ENCODE data around the gene AFG3L2. TPM values are rescaled to one million over a fixed set of nuclear protein-coding genes. Genes with fewer than 3 reads are reported as not detected.
A peak's percentile ranks its signal among the peaks of the same experiment; 100 is the strongest.

AFG3L2 gene
- total RNA-seq, 1 donor from 2014 or later, result 55.3 TPM

DNA sequence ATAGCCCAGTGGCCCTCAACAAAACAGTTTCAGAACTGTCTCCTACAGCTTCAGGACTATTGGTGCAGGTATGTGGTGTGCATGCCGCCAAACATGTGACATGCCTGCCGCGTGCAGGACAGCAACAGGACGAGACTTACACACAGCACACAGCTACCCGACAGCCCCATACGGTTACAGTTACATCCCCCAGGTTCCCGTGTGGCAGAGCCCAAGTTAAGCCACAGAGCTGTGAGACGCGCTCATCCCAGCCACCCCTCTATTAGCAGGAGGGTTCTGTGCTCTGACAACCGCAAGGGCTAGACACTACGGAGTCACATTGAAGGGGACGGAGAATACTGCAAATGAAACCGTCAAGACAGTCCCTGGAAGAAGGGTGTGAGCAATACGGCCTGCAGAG, 85.3 kb downstream of the AFG3L2 start:
- no peak for DNase-seq (ENCODE audit: low read depth, low spot score)
- TF ChIP-seq, protein P1, sequence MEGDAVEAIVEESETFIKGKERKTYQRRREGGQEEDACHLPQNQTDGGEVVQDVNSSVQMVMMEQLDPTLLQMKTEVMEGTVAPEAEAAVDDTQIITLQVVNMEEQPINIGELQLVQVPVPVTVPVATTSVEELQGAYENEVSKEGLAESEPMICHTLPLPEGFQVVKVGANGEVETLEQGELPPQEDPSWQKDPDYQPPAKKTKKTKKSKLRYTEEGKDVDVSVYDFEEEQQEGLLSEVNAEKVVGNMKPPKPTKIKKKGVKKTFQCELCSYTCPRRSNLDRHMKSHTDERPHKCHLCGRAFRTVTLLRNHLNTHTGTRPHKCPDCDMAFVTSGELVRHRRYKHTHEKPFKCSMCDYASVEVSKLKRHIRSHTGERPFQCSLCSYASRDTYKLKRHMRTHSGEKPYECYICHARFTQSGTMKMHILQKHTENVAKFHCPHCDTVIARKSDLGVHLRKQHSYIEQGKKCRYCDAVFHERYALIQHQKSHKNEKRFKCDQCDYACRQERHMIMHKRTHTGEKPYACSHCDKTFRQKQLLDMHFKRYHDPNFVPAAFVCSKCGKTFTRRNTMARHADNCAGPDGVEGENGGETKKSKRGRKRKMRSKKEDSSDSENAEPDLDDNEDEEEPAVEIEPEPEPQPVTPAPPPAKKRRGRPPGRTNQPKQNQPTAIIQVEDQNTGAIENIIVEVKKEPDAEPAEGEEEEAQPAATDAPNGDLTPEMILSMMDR (conservative IDR thresholded peaks at IDR 0.05), result no peak

DNA sequence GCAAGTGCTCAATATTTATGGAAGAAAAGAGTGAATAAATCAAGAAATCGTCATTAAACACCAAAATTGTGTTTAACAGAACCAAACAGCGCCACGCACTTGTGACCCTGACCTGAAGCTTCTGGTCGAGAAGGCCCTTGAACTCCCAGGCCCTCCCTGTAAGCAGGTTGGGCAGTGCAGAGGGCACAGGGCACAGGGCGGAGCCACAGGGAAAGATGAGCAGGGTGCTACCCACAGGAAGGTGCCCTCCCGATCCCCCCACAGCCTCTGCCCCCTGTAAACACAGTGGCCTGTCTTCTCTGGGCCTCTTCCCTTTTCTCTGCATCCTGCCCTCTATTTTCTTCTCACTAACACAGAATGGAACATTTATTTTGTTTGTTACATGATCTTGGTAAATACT, 85.9 kb downstream of the AFG3L2 start:
- Mint-ChIP-seq H3K9me3 (no peaks in the 10 kb centered on the region), H3K4me3 (peak overlapping the region; percentile 3), H3K27ac (ENCODE audit: unreplicated experiment) (no peak overlapping the region), H3K36me3 (ENCODE audit: low read depth) (no peaks in the 10 kb centered on the region), H3K27me3 (ENCODE audit: low read depth) (peaks cover 50% of the 10 kb centered on the region), H3K4me1 (peaks cover 16% of the 10 kb centered on the region)
- DNase-seq (ENCODE audit: low read depth, low spot score), result no peak
- TF ChIP-seq, protein P1 (conservative IDR thresholded peaks at IDR 0.05), result no peak

More for the DNA sequence above, 85.3 kb downstream of the AFG3L2 start:
- Mint-ChIP-seq H3K4me3 (no peak overlapping the region), H3K9me3 (no peaks in the 10 kb centered on the region), H3K27ac (ENCODE audit: unreplicated experiment) (no peak overlapping the region), H3K36me3 (ENCODE audit: low read depth) (no peaks in the 10 kb centered on the region), H3K27me3 (ENCODE audit: low read depth) (peaks cover 45% of the 10 kb centered on the region), H3K4me1 (peaks cover 16% of the 10 kb centered on the region)

DNA sequence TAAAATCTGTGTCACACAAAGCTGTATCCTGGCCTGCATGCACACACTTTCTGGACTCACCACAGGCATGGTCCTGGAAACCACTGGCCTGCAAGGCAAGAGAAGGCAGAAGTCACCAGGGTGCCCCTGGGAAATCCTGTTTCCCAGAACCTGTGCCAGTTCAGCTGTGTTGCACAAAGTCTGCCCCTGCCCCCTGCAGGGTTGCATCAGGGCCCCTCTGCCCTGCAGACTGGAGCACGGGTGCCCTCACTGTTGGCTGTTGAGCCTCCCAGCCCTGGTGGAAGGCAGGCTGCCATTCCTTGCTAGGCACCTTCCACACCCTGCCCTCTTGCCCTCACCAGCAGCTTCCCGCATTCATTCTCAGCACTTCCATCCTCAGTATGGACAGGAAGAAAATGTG, 86.9 kb downstream of the AFG3L2 start:
- TF ChIP-seq, protein P1 (conservative IDR thresholded peaks at IDR 0.05), result no peak
- no peak overlapping the region for H3K4me3 Mint-ChIP-seq
- no peaks in the 10 kb centered on the region for H3K9me3 Mint-ChIP-seq
- DNase-seq (ENCODE audit: low read depth, low spot score), result no peak
- no peaks in the 10 kb centered on the region for H3K36me3 Mint-ChIP-seq (ENCODE audit: low read depth)
- peaks cover 59% of the 10 kb centered on the region for H3K27me3 Mint-ChIP-seq (ENCODE audit: low read depth)
- peaks cover 16% of the 10 kb centered on the region for H3K4me1 Mint-ChIP-seq
- H3K27ac Mint-ChIP-seq (ENCODE audit: unreplicated experiment), result no peak overlapping the region

DNA sequence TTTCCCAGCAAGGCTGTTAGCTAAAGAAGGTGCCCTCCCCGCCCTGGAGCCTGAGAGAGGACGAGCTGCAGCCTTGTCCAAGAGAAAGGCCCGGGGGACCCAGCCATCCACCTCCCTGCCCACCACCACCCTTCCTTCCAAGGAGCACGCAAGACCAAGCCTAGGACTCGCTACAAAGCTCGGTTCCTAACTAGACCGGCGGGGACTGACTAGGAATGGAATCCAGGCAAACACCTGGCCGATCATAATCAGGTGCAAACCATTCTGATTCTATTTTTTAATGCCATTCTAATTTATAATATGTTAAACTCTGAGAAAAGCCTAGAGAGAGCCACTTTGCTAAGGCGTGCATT, 88.6 kb downstream of the AFG3L2 start:
- Mint-ChIP-seq H3K27ac (ENCODE audit: unreplicated experiment) (no peak overlapping the region), H3K4me3 (peak overlapping the region; percentile 86), H3K27me3 (ENCODE audit: low read depth) (peaks cover 71% of the 10 kb centered on the region), H3K9me3 (no peaks in the 10 kb centered on the region), H3K36me3 (ENCODE audit: low read depth) (no peaks in the 10 kb centered on the region), H3K4me1 (peaks cover 16% of the 10 kb centered on the region)
- no peak for DNase-seq (ENCODE audit: low read depth, low spot score)
- TF ChIP-seq, protein P1 (conservative IDR thresholded peaks at IDR 0.05), result no peak

DNA sequence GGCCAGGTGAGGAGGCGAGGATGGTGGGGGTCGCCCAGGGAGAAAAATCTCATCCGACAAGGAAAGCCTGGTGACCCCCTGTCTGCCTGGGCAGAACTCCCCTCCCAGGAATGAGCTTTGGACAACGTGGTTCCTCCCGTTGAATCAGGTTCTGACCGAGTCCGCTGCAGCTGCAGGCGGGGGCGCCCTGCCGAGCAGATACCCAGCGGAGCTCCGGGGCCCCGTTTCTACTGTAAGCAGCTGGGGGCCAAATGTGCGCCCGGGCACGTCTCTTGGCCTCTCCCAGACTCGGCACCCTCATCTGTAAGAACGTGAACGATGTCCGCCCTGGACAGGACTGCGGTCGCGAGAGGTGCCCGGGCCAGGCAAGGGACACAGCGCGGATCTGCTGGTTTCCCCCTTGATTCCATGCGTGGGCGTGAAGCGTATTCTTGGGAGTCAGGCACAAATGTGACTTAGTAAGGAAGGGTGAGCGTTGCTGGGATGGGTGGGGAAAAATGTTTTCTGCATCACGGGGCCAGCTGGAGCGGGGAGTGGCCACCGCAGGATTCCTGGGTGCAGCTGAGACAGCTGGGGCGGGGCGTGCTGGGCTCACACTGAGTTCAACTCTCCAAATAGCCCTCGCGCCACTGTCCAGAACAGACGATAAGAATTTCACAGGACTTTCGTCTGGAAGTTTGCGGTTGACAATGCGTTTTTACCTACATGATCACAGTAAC, 89.2 kb downstream of the AFG3L2 start:
- Mint-ChIP-seq H3K4me1 (peaks cover 16% of the 10 kb centered on the region), H3K27ac (ENCODE audit: unreplicated experiment) (no peak overlapping the region), H3K27me3 (ENCODE audit: low read depth) (peaks cover 74% of the 10 kb centered on the region), H3K9me3 (no peaks in the 10 kb centered on the region), H3K36me3 (ENCODE audit: low read depth) (no peaks in the 10 kb centered on the region), H3K4me3 (peak overlapping the region; percentile 86)
- TF ChIP-seq, protein P1 (conservative IDR thresholded peaks at IDR 0.05), result no peak
- no peak for DNase-seq (ENCODE audit: low read depth, low spot score)
